Amniotic epithelial cell (primary cell): ENCODE results near the gene TBX6.
"Not testable (repeated sequence)": the region's sequence is repeated elsewhere in the genome, so short reads cannot be mapped to it uniquely, and the experiment has no call there.

ENCODE experiments used
- DNase-seq: peaks from one replicate; pipeline ENCODE4 v3.0.0-alpha.2; 2010; ENCODE audit warnings: low read depth

TBX6 gene

GRCh38 chr16:30065943-30066760 lies 25.6 kb downstream of the TBX6 start:
- DNase-seq, result peak; percentile 77

- peak; percentile 98 for DNase-seq
These were observed 26.4 kb downstream of the TBX6 start, which contains the start of gene ALDOA for GRCh38 chr16:30065102-30065942. Gene ALDOA (plus strand): TSS chr16:30065760. CDS start chr16:30066898, 1,138 bp downstream.

- no peak for DNase-seq
These were observed 27.0 kb downstream of the TBX6 start for GRCh38 chr16:30064729-30065101.

GRCh38 chr16:30063893-30064728 lies 27.6 kb downstream of the TBX6 start:
- peak; percentile 55 for DNase-seq

GRCh38 chr16:30063278-30063892 lies 28.3 kb downstream of the TBX6 start:
- no peak for DNase-seq

- DNase-seq, result no peak
These were observed 30.7 kb downstream of the TBX6 start for GRCh38 chr16:30060836-30061554.

GRCh38 chr16:30060346-30060745 lies 31.4 kb downstream of the TBX6 start:
- peak; percentile 86 for DNase-seq

GRCh38 chr16:30054959-30055553 lies 36.7 kb downstream of the TBX6 start:
- DNase-seq, result no peak

- DNase-seq, result no peak
These were observed 37.3 kb downstream of the TBX6 start for GRCh38 chr16:30054451-30054850.

GRCh38 chr16:30053376-30054015 lies 38.2 kb downstream of the TBX6 start:
- peak; percentile 61 for DNase-seq

- DNase-seq, result peak; percentile 84
These were observed 38.9 kb downstream of the TBX6 start for GRCh38 chr16:30052671-30053372.

- peak; percentile 68 for DNase-seq
These were observed 40.2 kb downstream of the TBX6 start for GRCh38 chr16:30051518-30051917.

- DNase-seq, result no peak
These were observed 41.9 kb downstream of the TBX6 start for GRCh38 chr16:30049871-30050270.

- no peak for DNase-seq
These were observed 45.1 kb downstream of the TBX6 start for GRCh38 chr16:30046588-30046987.

- no peak for DNase-seq
These were observed 45.5 kb downstream of the TBX6 start for GRCh38 chr16:30046178-30046577.

- DNase-seq, result peak; percentile 43
These were observed 49.9 kb downstream of the TBX6 start for GRCh38 chr16:30041841-30042240.

GRCh38 chr16:30040690-30041089 lies 51.0 kb downstream of the TBX6 start:
- DNase-seq, result not testable (repeated sequence)

- no peak for DNase-seq
These were observed 51.5 kb downstream of the TBX6 start for GRCh38 chr16:30040221-30040620.
